GM12878 (cell line): Measurements from ENCODE around the gene PCDHB16. TPM values are rescaled to one million over a fixed set of nuclear protein-coding genes. Genes with fewer than 3 reads are reported as not detected.
"Not testable (repeated sequence)": the region's sequence is repeated elsewhere in the genome, so short reads cannot be mapped to it uniquely, and the experiment has no call there.

Experiments
- ATAC-seq: fragments of 200-7000 bp; cut with Tn5 transposase; 3 replicates; pipeline ENCODE4 v1.9.1; 2020; ENCODE audit warnings: mild to moderate bottlenecking, moderate library complexity
- BruUV-seq: library from RNA; stranded (reverse); fragments of 400-500 nt; replicated peaks from 2 replicates; lab custom pipeline; 2021; lab: Mats Ljungman, UMichigan
- CTCF ChIA-PET: fragments of 300-600 bp; sonication (Branson Sonifier 250); formaldehyde crosslinking; extraction: SDS; loops from one replicate; lab custom pipeline; 2021; ENCODE audit warnings: inconsistent platforms; lab: Yijun Ruan, JAX
- POLR2A ChIA-PET: fragments of 350-600 bp; formaldehyde crosslinking; extraction: SDS; loops from one replicate; lab custom pipeline; 2021; ENCODE audit warnings: inconsistent platforms; lab: Charles Lee
- RAD21 ChIA-PET: fragments of 300-600 bp; sonication (Branson Sonifier 250); formaldehyde crosslinking; loops from one replicate; lab custom pipeline; 2023; ENCODE audit warnings: antibody characterized with exemption; ENCODE audit not compliant: unreplicated experiment; lab: Charles Lee
- SMC1A ChIA-PET: fragments of 300-600 bp; sonication (Branson Sonifier 250); formaldehyde crosslinking; loops from one replicate; lab custom pipeline; 2023; ENCODE audit not compliant: unreplicated experiment, uncharacterized antibody; lab: Charles Lee
- DNase-seq: peaks from one replicate; pipeline ENCODE4 v3.0.0-alpha.2; 2011; ENCODE audit warnings: low read depth, low spot score
- FAIRE-seq: peaks from 3 replicates; lab custom pipeline; 2011; peaks lifted over from hg19 to GRCh38; lab: Jason Lieb, UNC
- H2AFZ ChIP-seq: 2 replicates; pipeline ENCODE4 v1.6.0; 2011; ENCODE audit warnings: low read depth, low read length, control low read depth; ENCODE audit not compliant: control insufficient read depth
- H3K27ac ChIP-seq: 2 replicates; pipeline ENCODE4 v1.5.1; 2011; ENCODE audit warnings: control low read depth; ENCODE audit not compliant: control insufficient read depth, insufficient read depth
- H3K27me3 ChIP-seq, 2 experiments: replicated peaks in 1 of 2; 2 replicates each; pipeline versions ENCODE4 v1.6.0 to v1.6.1; 2011; ENCODE audit warnings: low read length in 1 of 2; ENCODE audit not compliant: control insufficient read depth in 2 of 2, insufficient read depth in 2 of 2
- H3K36me3 ChIP-seq, 2 experiments: 2 replicates each; pipeline ENCODE4 v1.5.1; 2011; ENCODE audit warnings: low read length in 1 of 2; ENCODE audit not compliant: control insufficient read depth in 2 of 2, insufficient read depth in 2 of 2
- H3K4me1 ChIP-seq: 2 replicates; pipeline ENCODE4 v1.6.1; 2011; ENCODE audit warnings: mild to moderate bottlenecking, low read length, moderate library complexity, mixed read lengths; ENCODE audit not compliant: control insufficient read depth, insufficient read depth
- H3K4me2 ChIP-seq: 2 replicates; pipeline ENCODE4 v1.6.0; 2011; ENCODE audit warnings: control low read depth; ENCODE audit not compliant: control insufficient read depth, insufficient read depth
- H3K4me3 ChIP-seq: fragments of 200-600 bp; sonication (generic); 2 replicates; pipeline ENCODE4 v1.5.1; 2016
- H3K79me2 ChIP-seq: 2 replicates; pipeline ENCODE4 v1.6.0; 2011; ENCODE audit warnings: low read length; ENCODE audit not compliant: control insufficient read depth, insufficient read depth
- H3K9ac ChIP-seq: 2 replicates; pipeline ENCODE4 v1.8.0; 2011; ENCODE audit warnings: low read length, control low read depth, mixed read lengths; ENCODE audit not compliant: control insufficient read depth, insufficient read depth
- H3K9me3 ChIP-seq: replicated peaks from 3 replicates; pipeline ENCODE4 v1.5.1; 2011; ENCODE audit warnings: mild to moderate bottlenecking, low read length; ENCODE audit not compliant: control insufficient read depth, insufficient read depth
- H4K20me1 ChIP-seq: 2 replicates; pipeline ENCODE4 v1.6.0; 2011; ENCODE audit not compliant: control insufficient read depth, insufficient read depth
- CUX1 ChIP-seq: IDR thresholded peaks from 2 replicates; pipeline ENCODE4 v1.6.1; 2012; ENCODE audit warnings: improper control_type of control experiment, low read depth, low read length; ENCODE audit not compliant: insufficient replicate concordance
- IRF4 ChIP-seq: IDR thresholded peaks from 2 replicates; pipeline ENCODE4 v1.6.1; 2011; ENCODE audit warnings: low read depth, low read length
- KLF5 ChIP-seq: fragments of 450-650 bp; IDR thresholded peaks from 2 replicates; pipeline ENCODE4 v1.6.1; 2014; ENCODE audit warnings: mild to moderate bottlenecking; ENCODE audit not compliant: partially characterized antibody
- MAX ChIP-seq: IDR thresholded peaks from 2 replicates; pipeline ENCODE4 v1.6.1; 2012; ENCODE audit warnings: low read depth, low read length, improper control_type of control experiment
- WRNIP1 ChIP-seq: IDR thresholded peaks from 2 replicates; pipeline ENCODE4 v1.6.1; 2011; ENCODE audit warnings: low read depth, low read length, improper control_type of control experiment, borderline replicate concordance
- WGBS: methylation state at CpG from one replicate; pipeline ENCODE4 v1.1.6; 2016; ENCODE audit warnings: low lambda C conversion rate; ENCODE audit not compliant: insufficient replicate concordance, insufficient coverage; ENCODE audit errors: missing lambda C conversion rate; 5-methylcytosine and 5-hydroxymethylcytosine counted together
- in situ Hi-C: fragments of 300-500 bp; cut with MboI; formaldehyde crosslinking; loops from 9 replicates; pipeline ENCODE4 v1.14.3; 2018; ENCODE audit warnings: mixed read lengths
- intact Hi-C: fragments of 100-400 bp; cut with micrococcal nuclease; formaldehyde crosslinking; loops from one replicate; pipeline ENCODE4 v1.14.2; 2022; ENCODE audit not compliant: unreplicated experiment
- polyA plus RNA-seq, 11 experiments: library from polyadenylated mRNA; depleted of rRNA in 4 of 11; unstranded in 6 of 11; stranded (reverse) in 5 of 11; fragments of >200 nt; fragmentation: Nextera tagmentation in 4 of 11; fragmentation: Illumina TruSeq in 1 of 11; extraction: Ambion mirVana in 4 of 11; extraction: Trizol in 1 of 11; gene quantifications; 1 replicate in 1 of 11; 2 replicates in 10 of 11; pipeline versions ENCODE4 v1.2.1 to v1.2.3, GENCODE V29; 2011 to 2016; ENCODE audit warnings: inconsistent platforms in 2 of 11, missing spikeins in 2 of 11, low read depth in 1 of 11
- total RNA-seq, 4 experiments: library from RNA; depleted of rRNA in 3 of 4; stranded (reverse); fragments of >200 nt in 3 of 4; fragmentation: Illumina TruSeq in 1 of 4; extraction: Trizol in 1 of 4; gene quantifications; 2 replicates each; pipeline versions ENCODE4 v1.2.1 to v1.2.3, GENCODE V29; 2013 to 2021

Gene PCDHB16
- total and polyA plus RNA-seq, 10 of the 15 experiments (the other 5 are each of a cell fraction or from before 2014, with no cell fraction given): 0.01 TPM; not detected in 9

GRCh38 chr5:141208478-141208877 is 26.3 kb downstream of the PCDHB16 start, which contains the start of gene PCDHB12 (continued):
- TF ChIP-seq CUX1 (no peak), IRF4 (no peak), WRNIP1 (no peak), MAX (no peak), KLF5 (no peak)

GRCh38 chr5:141210281-141210680 is 28.1 kb downstream of the PCDHB16 start:
- H3K27me3 ChIP-seq, H3K4me3 ChIP-seq, H3K36me3 ChIP-seq, H4K20me1 ChIP-seq, ATAC-seq, H3K9me3 ChIP-seq, FAIRE-seq, intact Hi-C loops, H3K9ac ChIP-seq, DNase-seq, SMC1A ChIA-PET, BruUV-seq, CTCF ChIA-PET, H3K79me2 ChIP-seq, H3K27ac ChIP-seq, RAD21 ChIA-PET, H3K4me1 ChIP-seq, H2AFZ ChIP-seq, H3K4me2 ChIP-seq, POLR2A ChIA-PET: not testable (repeated sequence)
- in situ Hi-C loops: loop anchor here (5.0 to 25.0 kb wide), 2 partner anchors 33 to 352 kb away; partner anchors contain the start of gene PCDHB8
- 87% methylated on average over 37 of the region's 39 CpGs for WGBS

- POLR2A ChIA-PET, BruUV-seq, H3K79me2 ChIP-seq, H3K4me2 ChIP-seq, H4K20me1 ChIP-seq, SMC1A ChIA-PET, DNase-seq, H3K4me1 ChIP-seq, FAIRE-seq, RAD21 ChIA-PET, H3K4me3 ChIP-seq, H2AFZ ChIP-seq, H3K36me3 ChIP-seq, H3K9ac ChIP-seq, CTCF ChIA-PET, H3K27me3 ChIP-seq, H3K27ac ChIP-seq, intact Hi-C loops, H3K9me3 ChIP-seq, ATAC-seq: not testable (repeated sequence)
- in situ Hi-C loops: loop anchor here (5.0 to 25.0 kb wide), 2 partner anchors 34 to 351 kb away; partner anchors contain the start of gene PCDHB8
- WGBS: 71% methylated on average over 19 of the region's 27 CpGs
Observed at GRCh38 chr5:141210849-141211248, 28.7 kb downstream of the PCDHB16 start.
